HG03571 (cell line): Measurements from ENCODE around the gene BDKRB2.

ENCODE experiments used
- ATAC-seq: cut with Tn5 transposase; IDR thresholded peaks from one replicate; pipeline ENCODE4 v1.9.1; 2021; ENCODE audit not compliant: unreplicated experiment

BDKRB2 gene

GRCh38 chr14:96268431-96269358, 64.1 kb downstream of the BDKRB2 start:
- ATAC-seq, result no peak

DNA sequence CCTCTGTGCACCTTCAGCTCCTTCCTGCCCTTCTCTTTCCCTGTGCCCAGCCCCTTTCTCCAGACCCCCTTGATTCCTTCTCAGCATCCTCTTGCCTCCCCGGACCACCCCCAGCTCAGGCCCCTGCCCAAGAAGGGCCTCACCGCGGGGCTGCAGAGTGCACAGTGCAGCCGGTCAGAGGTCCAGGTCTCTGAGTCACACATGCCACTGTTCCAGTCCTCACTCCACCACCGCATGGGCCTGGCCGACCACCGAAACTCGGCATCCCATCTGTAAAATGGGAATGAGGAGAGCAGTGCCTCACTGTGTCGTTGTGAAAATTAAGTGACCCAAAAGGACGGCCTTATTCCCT, 64.7 kb downstream of the BDKRB2 start:
- ATAC-seq, result no peak

- ATAC-seq, result no peak
Measured at GRCh38 chr14:96270565-96271420, 66.2 kb downstream of the BDKRB2 start.

DNA sequence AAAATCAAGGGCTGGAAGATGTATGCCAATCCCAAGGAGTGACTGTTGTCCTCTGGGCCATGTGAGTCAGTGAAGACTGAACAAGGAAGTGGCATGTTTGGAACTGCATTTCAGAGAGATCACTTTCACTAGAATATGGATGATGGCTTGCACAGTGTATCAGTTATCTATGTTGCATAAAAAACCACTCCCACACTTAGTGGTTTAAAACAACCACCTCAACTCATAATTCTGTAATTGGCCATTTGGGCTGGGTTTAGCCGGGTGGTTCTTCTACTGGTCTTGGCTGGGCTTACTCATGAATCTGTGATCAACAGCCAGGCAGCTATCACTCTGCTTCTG, 66.8 kb downstream of the BDKRB2 start:
- ATAC-seq, result no peak

GRCh38 chr14:96272777-96273473, 68.3 kb downstream of the BDKRB2 start:
- ATAC-seq, result no peak

DNA sequence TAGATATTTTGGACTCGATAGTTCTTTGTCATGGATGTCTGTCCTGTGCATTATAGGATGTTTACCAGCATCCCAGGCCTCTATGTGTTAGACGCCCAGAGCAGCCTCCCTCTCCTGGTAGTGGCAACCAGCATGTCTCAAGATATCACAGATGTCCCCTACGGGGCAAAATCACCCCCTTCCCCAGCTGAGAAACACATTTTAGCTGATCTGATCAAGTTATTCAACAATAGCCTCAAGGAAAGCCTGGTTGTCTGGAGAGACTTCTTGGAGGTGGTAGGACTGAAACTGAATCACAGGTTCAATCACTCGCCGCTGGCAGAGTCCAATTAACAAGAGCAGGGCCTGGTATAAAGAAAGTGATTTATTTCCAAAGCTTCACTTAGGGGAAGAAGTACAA, 69.0 kb downstream of the BDKRB2 start:
- no peak for ATAC-seq

DNA sequence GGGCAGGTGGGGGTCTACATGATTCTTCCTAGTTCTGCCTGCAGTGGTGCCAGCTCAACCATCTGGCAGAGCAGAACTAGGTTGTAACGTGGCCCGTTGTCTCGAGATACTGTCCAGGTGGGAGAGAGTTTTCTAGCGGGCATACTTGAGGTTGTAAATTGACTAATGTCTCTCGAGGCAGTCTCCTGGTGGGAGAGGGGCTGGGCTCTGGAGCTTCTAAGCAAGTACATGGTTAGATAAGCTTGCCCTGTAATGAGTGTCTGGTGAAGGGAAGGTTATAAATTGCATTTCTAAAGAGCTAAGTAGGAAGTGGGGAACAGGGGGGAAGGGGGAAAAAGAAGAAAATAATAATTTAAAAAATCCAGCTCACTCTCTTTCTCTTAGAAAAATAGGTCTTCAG, 69.5 kb downstream of the BDKRB2 start:
- ATAC-seq, result no peak

GRCh38 chr14:96274543-96274942, 69.9 kb downstream of the BDKRB2 start:
- ATAC-seq, result no peak

- no peak for ATAC-seq
Measured at GRCh38 chr14:96275177-96276112, 70.8 kb downstream of the BDKRB2 start.

- ATAC-seq, result no peak
Measured at GRCh38 chr14:96277890-96278289, 73.3 kb downstream of the BDKRB2 start.

- ATAC-seq, result no peak
Measured at GRCh38 chr14:96279564-96279963, 74.9 kb downstream of the BDKRB2 start.

DNA sequence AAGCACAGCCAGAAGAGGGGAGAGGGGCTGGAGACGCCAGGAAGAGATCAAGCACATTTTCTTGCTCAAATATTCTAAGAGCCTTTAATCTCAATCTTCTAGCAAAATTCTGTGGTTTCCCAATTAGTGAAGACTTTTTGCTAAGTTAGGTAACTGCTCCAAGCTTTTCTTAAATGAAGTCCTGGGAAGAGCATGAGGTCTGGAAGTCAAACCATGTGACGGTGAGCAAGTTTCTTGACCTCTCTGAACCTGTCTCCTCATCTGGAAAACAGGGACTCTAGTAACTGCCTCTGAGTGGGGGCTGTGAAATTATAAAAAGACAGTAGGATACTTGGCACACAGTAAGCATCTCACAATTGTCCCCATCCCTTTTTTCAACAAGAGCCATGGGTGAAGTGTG, 75.5 kb downstream of the BDKRB2 start:
- ATAC-seq, result no peak

GRCh38 chr14:96281486-96281885, 76.8 kb downstream of the BDKRB2 start:
- no peak for ATAC-seq

DNA sequence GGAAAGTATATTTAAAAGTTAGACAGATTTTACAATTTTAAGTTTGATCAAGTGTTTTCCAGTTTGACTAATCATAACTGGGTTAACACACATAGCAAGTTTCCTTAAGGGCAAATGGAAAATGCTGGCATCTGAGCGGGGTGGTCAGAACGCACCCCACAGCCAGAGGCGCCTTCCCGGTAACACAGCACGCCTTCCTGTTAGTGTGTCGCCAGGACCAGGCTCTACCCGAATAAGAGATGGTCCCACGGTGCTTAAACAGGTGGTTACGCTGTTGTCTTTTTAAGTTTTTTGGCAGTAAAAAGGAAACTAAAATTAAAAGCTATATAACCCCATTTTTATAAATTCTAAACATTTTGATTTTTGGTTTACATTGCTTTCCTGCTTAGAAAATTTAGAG, 79.4 kb downstream of the BDKRB2 start:
- no peak for ATAC-seq

DNA sequence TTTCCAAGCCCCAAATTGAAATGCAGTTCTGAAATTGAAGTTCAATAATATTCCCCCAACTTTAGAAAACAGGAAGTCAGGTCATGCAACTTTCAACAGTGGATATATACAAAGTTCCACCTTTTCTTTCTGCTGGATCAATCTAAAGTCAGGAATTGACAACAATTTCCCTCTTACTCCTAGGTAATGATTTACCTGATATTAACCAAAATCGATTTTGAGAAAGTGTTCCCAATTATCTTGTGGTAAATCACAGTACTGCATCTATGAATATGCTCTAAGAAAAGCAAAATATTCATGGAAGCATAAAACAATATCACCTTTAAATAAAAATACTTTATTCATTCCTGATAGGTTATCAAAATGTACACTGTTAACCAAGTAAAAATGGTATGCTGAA, 79.8 kb downstream of the BDKRB2 start:
- ATAC-seq, result no peak

DNA sequence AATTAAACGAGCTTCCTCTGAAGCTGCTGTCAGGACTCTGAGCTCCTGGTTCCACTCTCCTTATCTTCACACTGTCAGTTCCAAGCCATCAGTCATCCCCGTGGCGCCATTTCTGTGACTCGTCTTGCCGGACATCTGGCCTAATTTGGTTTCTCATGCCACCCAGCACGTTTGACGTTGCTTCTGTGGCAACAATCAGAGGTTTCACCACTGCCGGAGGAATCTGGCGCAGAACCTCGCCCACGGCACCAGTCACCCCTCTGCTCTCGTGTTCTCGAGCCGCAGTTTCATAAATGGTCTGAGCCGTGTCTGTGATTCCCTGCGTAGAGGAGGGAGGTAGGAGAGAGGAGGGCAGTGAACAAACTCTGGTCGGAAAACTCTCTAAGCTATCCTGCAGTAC, 81.0 kb downstream of the BDKRB2 start:
- no peak for ATAC-seq

DNA sequence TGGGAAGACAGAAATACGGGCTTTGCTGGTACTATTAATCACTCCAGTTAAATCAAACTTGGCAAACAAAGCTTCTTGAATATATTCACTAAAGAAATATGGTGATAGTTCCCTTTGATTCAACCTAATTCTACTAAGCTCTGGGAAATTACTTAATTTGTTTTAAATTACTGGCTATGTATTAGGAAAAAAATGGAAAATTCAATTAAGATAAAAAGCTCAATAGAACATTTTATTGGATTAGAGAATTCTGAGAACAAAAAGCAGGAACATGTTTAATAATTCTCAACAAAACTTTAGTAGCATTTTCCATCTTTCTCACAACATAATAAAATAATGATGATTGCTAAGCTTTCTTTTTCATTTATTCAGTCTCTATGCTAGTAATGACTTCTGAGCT, 81.6 kb downstream of the BDKRB2 start:
- no peak for ATAC-seq

GRCh38 chr14:96287856-96288255, 83.2 kb downstream of the BDKRB2 start:
- no peak for ATAC-seq
